Measurements from ENCODE around the gene TP63.
"Not testable (repeated sequence)": the region's sequence is repeated elsewhere in the genome, so short reads cannot be mapped to it uniquely, and the experiment has no call there.

Gene TP63

GRCh38 chr3:189626286-189626685 is 4.9 kb upstream of the TP63 start:
- DNase-seq: no peak

DNA sequence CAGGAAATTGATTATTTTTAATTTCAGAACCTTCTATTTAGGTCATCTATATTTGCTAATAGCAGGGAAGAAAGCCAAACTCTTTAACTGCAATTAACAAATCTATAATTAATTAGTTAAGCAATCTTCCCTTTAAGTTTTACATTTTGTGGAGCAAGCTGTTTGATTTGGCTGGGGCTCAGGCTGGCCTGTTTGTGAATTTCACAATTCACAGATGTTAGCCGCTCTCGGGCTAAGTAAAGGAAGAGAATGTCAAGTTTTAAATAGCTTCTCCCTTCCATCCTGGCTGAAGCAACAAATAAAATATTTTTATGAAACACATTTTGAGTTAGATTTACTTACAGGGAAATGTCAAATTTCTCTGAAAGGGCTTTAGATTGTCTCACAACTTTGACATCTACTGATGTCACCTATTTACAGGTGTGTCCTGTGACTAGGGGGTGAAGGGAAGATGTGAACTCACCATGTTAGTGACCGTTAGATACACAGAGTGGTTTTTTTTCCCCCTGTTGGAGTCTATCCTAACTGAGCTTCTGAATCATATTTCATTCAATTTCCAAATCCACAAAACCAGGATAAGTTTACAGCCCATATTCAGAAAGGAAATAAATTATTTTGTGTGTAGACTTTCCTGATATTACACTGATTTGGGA is 1.3 kb upstream of the TP63 start:
- no peak for DNase-seq

GRCh38 chr3:189630767-189631372 is 319 bp upstream of the TP63 start:
- no peak for DNase-seq

- DNase-seq: no peak
These were observed 220 bp downstream of the TP63 start for GRCh38 chr3:189631409-189631808.

GRCh38 chr3:189632242-189632641 is 1.1 kb downstream of the TP63 start:
- no peak for DNase-seq

GRCh38 chr3:189635339-189635738 is 4.2 kb downstream of the TP63 start:
- no peak for DNase-seq

DNA sequence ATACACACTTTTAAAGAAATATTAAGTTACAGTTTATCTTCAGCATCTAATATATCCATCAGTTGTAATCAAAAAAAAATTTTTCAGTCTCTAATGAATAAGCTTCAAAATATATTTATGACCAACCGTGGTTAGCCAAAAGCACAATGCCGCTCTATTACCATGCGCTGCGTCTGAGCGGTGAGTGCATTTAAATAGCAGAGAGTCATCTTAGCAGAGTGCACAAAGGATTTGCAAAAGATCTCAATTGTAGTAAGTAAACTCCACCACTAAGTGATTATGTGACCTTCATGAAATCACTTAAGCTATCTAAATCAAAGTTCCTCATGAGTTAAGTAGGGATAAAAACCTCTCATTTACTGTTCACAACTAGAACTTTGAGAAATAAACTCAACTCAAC is 4.9 kb downstream of the TP63 start:
- no peak for DNase-seq

- DNase-seq: no peak
These were observed 6.6 kb downstream of the TP63 start for GRCh38 chr3:189637750-189638149.

GRCh38 chr3:189638276-189639031 is 7.3 kb downstream of the TP63 start:
- DNase-seq: no peak

GRCh38 chr3:189641776-189642175 is 10.6 kb downstream of the TP63 start:
- no peak for DNase-seq

DNA sequence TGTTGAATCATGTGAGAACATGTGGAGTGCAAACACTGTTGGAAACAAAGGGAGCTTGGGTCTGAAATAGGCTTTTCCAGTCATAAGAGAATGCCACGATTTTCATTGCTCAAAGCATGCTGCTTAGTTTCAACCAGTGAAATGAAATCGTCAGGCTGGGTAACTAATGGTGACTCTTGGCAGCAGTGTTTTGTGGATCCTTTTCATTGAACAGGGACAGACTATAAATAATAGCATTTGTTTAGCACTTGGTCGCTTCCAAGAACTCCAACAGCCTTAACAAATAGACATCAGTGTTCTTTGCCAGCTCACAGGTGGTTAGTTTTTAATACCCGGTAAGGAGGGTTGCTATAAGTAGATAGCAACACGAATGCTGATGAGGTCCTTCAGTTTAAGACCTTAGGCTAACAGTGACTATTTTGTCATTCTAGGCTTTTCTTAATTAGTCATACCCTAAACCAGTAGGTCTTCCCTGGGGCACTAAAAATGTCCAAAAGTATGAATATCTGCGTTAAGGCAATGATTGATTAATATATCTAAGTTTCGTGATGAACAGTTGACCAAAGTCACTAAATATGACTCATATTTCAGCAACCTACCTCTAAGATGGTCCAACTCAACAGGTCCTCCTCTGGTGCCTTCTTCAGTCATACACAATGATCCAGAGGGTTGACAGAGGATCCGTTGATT is 15.8 kb downstream of the TP63 start:
- DNase-seq: no peak

- peak in 1 of 2 experiments; percentile 25 for DNase-seq
These were observed 20.9 kb downstream of the TP63 start for GRCh38 chr3:189652042-189652441.

GRCh38 chr3:189655617-189656016 is 24.4 kb downstream of the TP63 start:
- DNase-seq: no peak

GRCh38 chr3:189659571-189659970 is 28.4 kb downstream of the TP63 start:
- DNase-seq: no peak

- DNase-seq: peak; percentile 25 to 83
These were observed 33.1 kb downstream of the TP63 start for GRCh38 chr3:189664311-189664710.

DNA sequence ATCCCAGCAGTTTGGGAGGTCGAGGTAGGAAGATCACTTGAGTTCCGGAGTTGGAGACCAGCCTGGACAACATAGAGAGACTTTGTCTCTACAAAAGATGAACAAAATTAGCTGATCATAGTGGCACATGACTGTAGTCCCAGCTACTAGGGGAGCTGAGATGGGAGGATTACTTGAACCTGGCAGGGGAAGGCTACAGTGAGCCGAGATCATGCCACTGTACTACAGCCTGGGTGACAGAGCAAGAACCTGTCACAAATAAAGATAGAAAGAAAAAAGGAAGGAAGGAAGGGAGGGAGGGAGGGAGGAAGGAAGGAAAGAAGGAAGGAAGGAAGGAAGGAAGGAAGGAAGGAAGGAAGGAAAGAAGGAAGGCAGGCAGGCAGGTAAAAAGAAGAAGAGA is 41.2 kb downstream of the TP63 start:
- not testable (repeated sequence) for DNase-seq

- no peak for DNase-seq
These were observed 42.3 kb downstream of the TP63 start for GRCh38 chr3:189673535-189673934.

DNA sequence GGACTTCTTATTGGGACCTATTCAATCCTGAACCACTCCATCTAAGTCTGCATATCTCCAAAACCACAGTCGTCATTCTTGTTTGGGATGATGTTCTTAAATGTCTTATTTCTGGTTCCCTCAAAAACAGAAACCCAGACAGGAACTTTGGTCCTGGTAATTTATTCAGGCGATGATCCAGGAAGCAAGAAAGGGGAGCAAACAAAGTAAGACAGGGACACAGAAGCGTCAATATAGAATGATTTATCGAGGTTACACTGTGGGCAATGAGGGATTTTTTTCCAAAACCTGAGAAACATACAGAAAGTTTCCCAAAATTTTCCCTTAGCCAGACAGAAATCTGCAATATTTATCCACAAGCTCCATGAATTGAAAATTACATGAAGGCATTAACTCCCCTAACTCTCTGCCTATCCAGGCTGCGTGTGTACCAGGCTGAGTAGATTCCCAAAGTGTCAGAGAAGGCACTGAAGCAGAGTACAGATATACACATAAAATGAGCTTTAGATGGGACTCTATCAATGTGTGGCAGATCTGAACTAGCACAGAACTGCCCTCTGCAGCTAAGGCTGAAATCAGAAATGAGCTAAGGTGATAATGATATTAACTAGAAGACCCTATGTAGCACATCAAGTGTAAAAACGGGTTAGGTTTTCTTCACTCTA is 43.2 kb downstream of the TP63 start:
- DNase-seq: no peak

- no peak for DNase-seq
These were observed 46.5 kb downstream of the TP63 start for GRCh38 chr3:189677667-189678066.

DNA sequence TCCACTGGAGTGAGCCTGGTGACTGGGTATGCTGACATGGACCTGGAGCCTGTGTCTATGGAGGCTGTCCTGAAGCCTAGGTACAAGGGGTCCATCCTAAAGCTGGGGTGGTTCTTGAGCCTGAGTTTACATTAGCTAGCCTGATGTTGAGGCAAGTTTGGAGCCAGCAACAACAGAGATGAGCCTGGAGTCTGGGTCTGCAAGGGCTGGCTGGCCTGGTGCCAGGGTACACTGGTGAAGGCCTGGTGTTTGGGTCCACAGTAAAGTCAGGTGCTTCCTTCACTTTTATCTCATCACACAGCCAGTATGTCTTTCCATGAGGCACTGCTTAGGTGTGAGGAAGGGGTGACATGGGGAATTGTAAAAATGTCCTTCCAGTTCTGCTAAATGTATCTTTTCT is 49.5 kb downstream of the TP63 start:
- DNase-seq: no peak

DNA sequence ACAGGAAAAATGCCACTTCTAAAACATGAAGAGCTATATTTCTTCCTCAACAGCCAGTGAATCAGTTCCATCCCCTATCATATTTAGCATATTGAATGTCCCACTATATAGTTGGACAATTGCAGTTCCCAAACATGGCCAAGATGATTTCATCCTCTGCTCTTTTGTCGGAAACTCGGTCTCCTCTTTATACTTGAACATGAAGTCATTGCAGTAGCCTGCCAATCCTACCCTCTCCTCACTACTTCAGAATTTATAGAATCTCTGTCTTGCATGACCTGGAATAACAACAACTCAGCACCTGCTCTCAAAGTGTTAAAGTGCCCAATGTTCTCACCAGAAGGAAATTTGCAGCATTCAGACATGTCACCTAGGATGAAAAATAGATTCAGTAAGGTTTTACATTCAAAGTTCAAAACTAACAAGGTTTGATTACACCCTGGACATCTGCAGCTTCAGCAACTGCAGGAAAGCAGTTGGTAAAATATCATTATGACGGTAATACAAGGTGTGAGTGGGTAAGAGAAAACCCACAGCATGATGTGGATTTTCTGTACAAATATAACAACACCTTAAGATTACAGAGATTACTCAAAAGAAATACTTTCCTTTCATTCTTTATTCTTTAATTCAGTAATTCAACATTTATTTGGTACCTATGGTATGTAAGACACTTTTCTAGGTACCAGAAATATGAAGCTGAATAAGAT is 52.5 kb downstream of the TP63 start:
- no peak for DNase-seq

- DNase-seq: no peak
These were observed 53.1 kb downstream of the TP63 start for GRCh38 chr3:189684317-189684716.

Data from SW 1271 (cell line).